Activated CD4-positive, alpha-beta T cell treated with anti-CD3 and anti-CD28 coated beads for 4 hours (primary cell): ENCODE data around the gene CNTN6.

Experiments
- DNase-seq, 2 donors: peaks; one replicate each; pipeline ENCODE4 v3.0.0-alpha.2; 2020

CNTN6 gene

GRCh38 chr3:1092771-1093170 lies at the start of gene CNTN6:
Gene CNTN6, plus strand, starts transcription at chr3:1093024. Its CDS starts 54,985 bp downstream, at chr3:1148009.
- DNase-seq, result no peak

- DNase-seq, result no peak
These were observed 44.3 kb upstream of the CNTN6 start for GRCh38 chr3:1048558-1048957.

GRCh38 chr3:1055870-1056269 lies 37.0 kb upstream of the CNTN6 start:
- no peak for DNase-seq

GRCh38 chr3:1056744-1057143 lies 36.1 kb upstream of the CNTN6 start:
- DNase-seq, result no peak

- no peak for DNase-seq
These were observed 35.4 kb upstream of the CNTN6 start for GRCh38 chr3:1057436-1057835.

GRCh38 chr3:1068985-1069384 lies 23.8 kb upstream of the CNTN6 start:
- no peak for DNase-seq

- no peak for DNase-seq
These were observed 20.8 kb upstream of the CNTN6 start for GRCh38 chr3:1072041-1072440.

- no peak for DNase-seq
These were observed 13.2 kb upstream of the CNTN6 start for GRCh38 chr3:1079662-1080061.

- DNase-seq, result no peak
These were observed 10.7 kb upstream of the CNTN6 start for GRCh38 chr3:1082108-1082507.

GRCh38 chr3:1087066-1087560 lies 5.7 kb upstream of the CNTN6 start:
- DNase-seq, result no peak

GRCh38 chr3:1088503-1088902 lies 4.3 kb upstream of the CNTN6 start:
- no peak for DNase-seq

GRCh38 chr3:1091286-1091685 lies 1.5 kb upstream of the CNTN6 start:
- no peak for DNase-seq

- DNase-seq, result no peak
These were observed 763 bp upstream of the CNTN6 start for GRCh38 chr3:1092061-1092460.

- no peak for DNase-seq
These were observed 393 bp downstream of the CNTN6 start for GRCh38 chr3:1093217-1093616.

GRCh38 chr3:1103525-1103924 lies 10.7 kb downstream of the CNTN6 start:
- DNase-seq, result no peak

- no peak for DNase-seq
These were observed 25.1 kb downstream of the CNTN6 start for GRCh38 chr3:1117843-1118473.

- no peak for DNase-seq
These were observed 38.3 kb downstream of the CNTN6 start for GRCh38 chr3:1131166-1131565.

- DNase-seq, result no peak
These were observed 42.4 kb downstream of the CNTN6 start for GRCh38 chr3:1135194-1135593.

- DNase-seq, result no peak
These were observed 45.2 kb downstream of the CNTN6 start for GRCh38 chr3:1138036-1138435.

- no peak for DNase-seq
These were observed 46.2 kb downstream of the CNTN6 start for GRCh38 chr3:1139071-1139470.

GRCh38 chr3:1147326-1147725 lies 54.5 kb downstream of the CNTN6 start:
- no peak for DNase-seq

GRCh38 chr3:1147819-1148218 lies 55.0 kb downstream of the CNTN6 start:
- DNase-seq, result no peak

GRCh38 chr3:1164101-1164500 lies 71.3 kb downstream of the CNTN6 start:
- DNase-seq, result no peak

GRCh38 chr3:1171320-1171719 lies 78.5 kb downstream of the CNTN6 start:
- no peak for DNase-seq

GRCh38 chr3:1172644-1173043 lies 79.8 kb downstream of the CNTN6 start:
- DNase-seq, result no peak
